Small intestine (tissue), 7 donors: Measurements from ENCODE around the gene SNRK. TPM values are rescaled to one million over a fixed set of nuclear protein-coding genes. Genes with fewer than 3 reads are reported as not detected.

Experiments used
- DNase-seq, 2 donors: peaks; one replicate each; pipeline versions ENCODE4 v3.0.0 to v3.0.0-alpha.2; 2013
- FAIRE-seq: peaks from 2 replicates; lab custom pipeline; 2012; peaks lifted over from hg19 to GRCh38; lab: Jason Lieb, UNC
- H3K27ac ChIP-seq, 3 donors: one replicate each; pipeline ENCODE4 v1.5.1; 2013; ENCODE audit warnings: low read length in 2 of 3, mild to moderate bottlenecking in 2 of 3, control low read depth in 1 of 3, inconsistent platforms in 1 of 3, low read depth in 1 of 3, moderate library complexity in 1 of 3
- H3K27me3 ChIP-seq, 3 donors: one replicate each; pipeline ENCODE4 v1.6.1; 2013; ENCODE audit warnings: low read length in 3 of 3, inconsistent platforms in 1 of 3; ENCODE audit not compliant: control insufficient read depth in 3 of 3, insufficient read depth in 3 of 3
- H3K36me3 ChIP-seq, 3 donors: one replicate each; pipeline ENCODE4 v1.6.1; 2013; ENCODE audit warnings: low read length in 3 of 3, inconsistent platforms in 1 of 3, low read depth in 1 of 3, mild to moderate bottlenecking in 1 of 3, moderate library complexity in 1 of 3; ENCODE audit not compliant: control insufficient read depth in 3 of 3, insufficient read depth in 2 of 3
- H3K4me1 ChIP-seq, 3 donors: one replicate each; pipeline ENCODE4 v1.6.1; 2013; ENCODE audit warnings: low read length in 2 of 3, inconsistent platforms in 1 of 3, low read depth in 1 of 3, mild to moderate bottlenecking in 1 of 3, moderate library complexity in 1 of 3; ENCODE audit not compliant: control insufficient read depth in 3 of 3, insufficient read depth in 2 of 3
- H3K4me3 ChIP-seq, 3 donors: one replicate each; pipeline ENCODE4 v1.5.1; 2013; ENCODE audit warnings: low read length in 3 of 3, control low read depth in 1 of 3, inconsistent platforms in 1 of 3, low read depth in 1 of 3, mild to moderate bottlenecking in 1 of 3, moderate library complexity in 1 of 3
- H3K9me3 ChIP-seq, 2 donors: one replicate each; pipeline ENCODE4 v1.6.1; 2013; ENCODE audit warnings: low read depth in 1 of 2, low read length in 1 of 2; ENCODE audit not compliant: control insufficient read depth in 2 of 2, insufficient read depth in 1 of 2
- WGBS, 3 donors: extraction: QIAGEN DNeasy Blood & Tissue Kit; methylation state at CpG; one replicate each; pipeline ENCODE4 v1.1.7; 2013; 5-methylcytosine and 5-hydroxymethylcytosine counted together
- polyA plus RNA-seq, 4 donors: library from polyadenylated mRNA; stranded (reverse) in 3 of 4; unstranded in 1 of 4; fragments of 200-250 nt in 3 of 4; fragments of 120-200 nt in 1 of 4; gene quantifications; one replicate each; pipeline versions ENCODE4 v1.2.1 to v1.2.3, GENCODE V29; 2013
- donor health status: healthy with polysubstance abuse.
- donor health status: control.
- donor health status: control.
- donor health status: Bipolar disorder and iron deficiency.
- donor health status: healthy.

The SNRK gene
- polyA plus RNA-seq, 4 donors, result 14.9 to 27.5 (median 17.3) TPM

DNA sequence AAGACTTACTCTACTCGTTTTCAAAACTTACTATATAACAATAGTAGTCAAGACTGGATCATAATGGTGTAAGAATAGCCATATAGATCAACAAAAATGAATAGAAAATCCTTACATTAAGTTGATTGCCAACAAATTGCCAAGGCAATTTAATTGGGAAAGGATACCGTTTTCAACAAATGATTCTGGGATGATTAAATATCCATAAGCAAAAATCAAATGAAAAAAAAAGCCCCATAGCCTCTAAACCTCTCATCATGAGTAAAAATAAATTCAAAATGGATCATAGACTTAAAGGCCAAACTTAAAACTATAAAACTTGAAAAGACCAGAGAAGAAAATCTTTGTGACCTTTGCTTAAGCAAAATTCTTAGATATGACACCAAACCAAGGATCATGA lies 5.3 kb upstream of the SNRK start:
- Histone ChIP-seq H3K36me3 (peaks cover 0 to 3% (median 0%) of the 10 kb centered on the region in 3 donors), H3K27me3 (no peaks in the 10 kb centered on the region), H3K9me3 (no peaks in the 10 kb centered on the region), H3K27ac (no peak overlapping the region), H3K4me1 (peaks cover 0 to 4% (median 0%) of the 10 kb centered on the region in 3 donors), H3K4me3 (no peak overlapping the region)
- WGBS, 3 donors, result 62 to 80% (median 78%) methylated on average over 2 of the region's 2 CpGs
- no peak for DNase-seq
- FAIRE-seq, result no peak

- Histone ChIP-seq H3K36me3 (peaks cover 0 to 3% (median 0%) of the 10 kb centered on the region in 3 donors), H3K27me3 (no peaks in the 10 kb centered on the region), H3K4me3 (no peak overlapping the region), H3K27ac (no peak overlapping the region), H3K9me3 (no peaks in the 10 kb centered on the region), H3K4me1 (peaks cover 4 to 10% (median 4%) of the 10 kb centered on the region in 3 donors)
- DNase-seq (no peak), FAIRE-seq (no peak)
- WGBS, 3 donors, result 77 to 83% (median 83%) methylated on average over 1 of the region's 1 CpG
These were observed 2.2 kb upstream of the SNRK start for GRCh38 chr3:43284171-43284570.

GRCh38 chr3:43285644-43286043 lies 696 bp upstream of the SNRK start:
- Histone ChIP-seq H3K36me3 (peaks cover 0 to 3% (median 3%) of the 10 kb centered on the region in 3 donors), H3K4me3 (peak overlapping the region in 1 of 3 donors; percentile 57), H3K27me3 (no peaks in the 10 kb centered on the region), H3K27ac (peak overlapping the region in 2 of 3 donors; percentile 45 to 54), H3K4me1 (peaks cover 12 to 24% (median 17%) of the 10 kb centered on the region in 3 donors), H3K9me3 (no peaks in the 10 kb centered on the region)
- 55 to 71% (median 57%) methylated on average over 11 of the region's 11 CpGs for WGBS, 3 donors
- FAIRE-seq (no peak), DNase-seq (no peak)

GRCh38 chr3:43286841-43287499 lies 630 bp downstream of the SNRK start:
- DNase-seq (peak; percentile 45 to 75), FAIRE-seq (no peak)
- Histone ChIP-seq H3K9me3 (no peaks in the 10 kb centered on the region), H3K27ac (peak overlapping the region; percentile 84 to 98 (median 96)), H3K4me3 (peak overlapping the region; percentile 59 to 97 (median 88)), H3K4me1 (peaks cover 17 to 30% (median 28%) of the 10 kb centered on the region in 3 donors), H3K27me3 (no peaks in the 10 kb centered on the region), H3K36me3 (peaks cover 0 to 3% (median 3%) of the 10 kb centered on the region in 3 donors)
- 0 to 1% (median 0%) methylated on average over 36 to 54 of the region's 54 CpGs for WGBS, 3 donors

DNA sequence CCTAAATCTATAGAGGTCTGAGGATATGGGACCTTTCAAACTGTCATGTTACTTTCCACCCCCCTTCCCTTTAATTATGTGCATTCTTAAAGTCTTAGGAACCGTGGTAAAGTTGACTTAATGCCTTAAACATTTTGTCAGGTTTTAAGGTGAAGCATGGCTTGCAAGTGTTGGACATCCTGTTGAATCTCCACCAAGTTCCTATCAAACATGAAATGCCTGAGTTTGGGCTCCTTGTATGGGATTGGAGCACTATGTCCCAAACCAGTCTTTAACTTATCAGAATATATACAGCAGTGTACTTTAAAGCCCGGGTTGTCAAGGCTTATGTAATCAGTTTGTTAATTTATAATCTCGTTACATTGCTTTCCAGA lies 1.1 kb downstream of the SNRK start:
- Histone ChIP-seq H3K9me3 (no peaks in the 10 kb centered on the region), H3K4me1 (peaks cover 19 to 30% (median 28%) of the 10 kb centered on the region in 3 donors), H3K27me3 (no peaks in the 10 kb centered on the region), H3K4me3 (peak overlapping the region; percentile 59 to 97 (median 88)), H3K36me3 (peaks cover 0 to 3% (median 3%) of the 10 kb centered on the region in 3 donors), H3K27ac (peak overlapping the region; percentile 84 to 98 (median 95))
- WGBS, 3 donors, result 0 to 6% (median 2%) methylated on average over 3 of the region's 3 CpGs
- FAIRE-seq (no peak), DNase-seq (peak; percentile 51 to 63)

- Histone ChIP-seq H3K9me3 (no peaks in the 10 kb centered on the region), H3K27ac (peak overlapping the region in 2 of 3 donors; percentile 48 to 84), H3K4me1 (peaks cover 23 to 30% (median 28%) of the 10 kb centered on the region in 3 donors), H3K27me3 (no peaks in the 10 kb centered on the region), H3K4me3 (peak overlapping the region in 2 of 3 donors; percentile 13 to 47), H3K36me3 (peaks cover 0 to 5% (median 0%) of the 10 kb centered on the region in 3 donors)
- DNase-seq, result peak; percentile 63 to 69
- FAIRE-seq, result peak; percentile 51
- WGBS, 3 donors, result 3 to 4% (median 3%) methylated on average over 2 of the region's 2 CpGs
These were observed 2.0 kb downstream of the SNRK start for GRCh38 chr3:43288366-43288765.

GRCh38 chr3:43288850-43289249 lies 2.5 kb downstream of the SNRK start:
- Histone ChIP-seq H3K4me3 (peak overlapping the region in 2 of 3 donors; percentile 13 to 47), H3K9me3 (no peaks in the 10 kb centered on the region), H3K27me3 (no peaks in the 10 kb centered on the region), H3K27ac (peak overlapping the region; percentile 48 to 84 (median 59)), H3K4me1 (peaks cover 25 to 30% (median 28%) of the 10 kb centered on the region in 3 donors), H3K36me3 (peaks cover 0 to 5% (median 0%) of the 10 kb centered on the region in 3 donors)
- peak in 1 of 2 donors; percentile 18 for DNase-seq
- 55 to 66% (median 63%) methylated on average over 2 of the region's 2 CpGs for WGBS, 3 donors
- no peak for FAIRE-seq

- H3K27ac ChIP-seq, result peak overlapping the region; percentile 59 to 84 (median 68)
- DNase-seq, result no peak
- WGBS, 3 donors, result 56 to 92% (median 76%) methylated on average over 2 of the region's 2 CpGs
- H3K4me1 ChIP-seq, result peaks cover 25 to 30% (median 28%) of the 10 kb centered on the region in 3 donors
- H3K36me3 ChIP-seq, result peaks cover 0 to 5% (median 0%) of the 10 kb centered on the region in 3 donors
- no peak for FAIRE-seq
- H3K4me3 ChIP-seq, result peak overlapping the region in 2 of 3 donors; percentile 13 to 47
- no peaks in the 10 kb centered on the region for H3K27me3 ChIP-seq
- no peaks in the 10 kb centered on the region for H3K9me3 ChIP-seq
These were observed 3.1 kb downstream of the SNRK start for GRCh38 chr3:43289401-43289800.
